B cell (primary cell): Measurements from ENCODE around the gene WDR38. TPM values are rescaled to one million over a fixed set of nuclear protein-coding genes. Genes with fewer than 3 reads are reported as not detected.

Source experiments
- ATAC-seq: fragments of 200-7000 bp; cut with Tn5 transposase; one replicate; pipeline ENCODE4 v1.10.0; 2021; ENCODE audit warnings: low read depth, mild to moderate bottlenecking, moderate number of reproducible peaks, moderate library complexity
- CTCF ChIA-PET: fragments of 350-600 bp; sonication (Branson Sonifier 250); formaldehyde crosslinking; loops from one replicate; lab custom pipeline; 2021; ENCODE audit warnings: antibody characterized with exemption, inconsistent platforms; lab: Charles Lee
- POLR2A ChIA-PET: fragments of 350-600 bp; sonication (Branson Sonifier 250); formaldehyde crosslinking; loops from one replicate; lab custom pipeline; 2021; ENCODE audit warnings: antibody characterized with exemption; lab: Charles Lee
- DNase-seq: peaks from one replicate; pipeline ENCODE4 v3.0.0; 2013
- H2AFZ ChIP-seq: 2 replicates; pipeline ENCODE4 v1.6.1; 2012; ENCODE audit warnings: mild to moderate bottlenecking, low read depth, low read length; ENCODE audit not compliant: insufficient read depth, poor library complexity, severe bottlenecking
- H3K27ac ChIP-seq, 2 donors: 1 replicate in 1 of 2; 2 replicates in 1 of 2; pipeline ENCODE4 v1.5.1; 2012 to 2013; ENCODE audit warnings: low read length in 2 of 2, mild to moderate bottlenecking in 2 of 2, moderate library complexity in 1 of 2
- H3K27me3 ChIP-seq, 4 experiments: fragments of 200-600 bp in 1 of 4; sonication (generic) in 1 of 4; replicated peaks in 1 of 4; 1 replicate in 2 of 4; 2 replicates in 2 of 4; pipeline versions ENCODE4 v1.6.1 to v1.7.0; 2013 to 2016; ENCODE audit warnings: low read length in 3 of 4, mild to moderate bottlenecking in 2 of 4, mixed read lengths in 1 of 4, moderate library complexity in 1 of 4; ENCODE audit not compliant: insufficient read depth in 4 of 4, control insufficient read depth in 3 of 4; ENCODE audit errors: control extremely low read depth in 1 of 4
- H3K36me3 ChIP-seq, 2 experiments: replicated peaks in 1 of 2; 1 replicate in 1 of 2; 2 replicates in 1 of 2; pipeline versions ENCODE4 v1.6.1 to v1.7.1; 2013; ENCODE audit warnings: low read length in 1 of 2; ENCODE audit not compliant: insufficient read depth in 2 of 2, control insufficient read depth in 1 of 2; ENCODE audit errors: control extremely low read depth in 1 of 2, extremely low read depth in 1 of 2
- H3K4me1 ChIP-seq, 2 donors: fragments of 200-600 bp in 1 of 2; sonication (generic) in 1 of 2; 1 replicate in 1 of 2; 2 replicates in 1 of 2; pipeline versions ENCODE4 v1.5.1 to v1.6.1; 2013 to 2017; ENCODE audit warnings: low read length in 2 of 2; ENCODE audit not compliant: control insufficient read depth in 2 of 2, insufficient read depth in 2 of 2
- H3K4me2 ChIP-seq: replicated peaks from 2 replicates; pipeline ENCODE3; 2012; ENCODE audit warnings: mild to moderate bottlenecking, low read depth, low read length; ENCODE audit not compliant: poor library complexity, severe bottlenecking
- H3K4me3 ChIP-seq, 5 experiments: fragments of 200-600 bp in 1 of 5; sonication (generic) in 1 of 5; 1 replicate in 3 of 5; 2 replicates in 2 of 5; pipeline versions ENCODE4 v1.5.1 to v1.7.0; 2011 to 2016; ENCODE audit warnings: low read length in 4 of 5, mild to moderate bottlenecking in 4 of 5, low read depth in 2 of 5, control low read depth in 1 of 5, moderate library complexity in 1 of 5; ENCODE audit not compliant: insufficient read depth in 1 of 5; ENCODE audit errors: control extremely low read depth in 1 of 5, extremely low read depth in 1 of 5
- H3K79me2 ChIP-seq: fragments of 200-600 bp; sonication (generic); one replicate; pipeline ENCODE4 v1.6.0; 2016; ENCODE audit warnings: low read length; ENCODE audit not compliant: control insufficient read depth, insufficient read depth
- H3K9ac ChIP-seq: fragments of 200-600 bp; sonication (generic); 2 replicates; pipeline ENCODE4 v1.6.1; 2017; ENCODE audit warnings: mild to moderate bottlenecking, low read length, moderate library complexity
- H3K9me3 ChIP-seq, 3 donors: one replicate each; pipeline versions ENCODE4 v1.6.1 to v1.7.1; 2013; ENCODE audit warnings: low read length in 2 of 3; ENCODE audit not compliant: control insufficient read depth in 2 of 3, insufficient read depth in 1 of 3; ENCODE audit errors: control extremely low read depth in 1 of 3
- H4K20me1 ChIP-seq: 2 replicates; pipeline ENCODE4 v1.6.0; 2012; ENCODE audit warnings: mild to moderate bottlenecking, low read length; ENCODE audit not compliant: insufficient read depth, control insufficient read depth, poor library complexity, severe bottlenecking
- H3K27ac Mint-ChIP-seq: one replicate; pipeline ENCODE4 v1.8.0; 2021; ENCODE audit warnings: mixed read lengths
- H3K27me3 Mint-ChIP-seq: one replicate; pipeline ENCODE4 v1.8.0; 2021; ENCODE audit warnings: mixed read lengths
- H3K4me1 Mint-ChIP-seq: one replicate; pipeline ENCODE4 v1.8.0; 2021; ENCODE audit warnings: mixed read lengths
- H3K4me3 Mint-ChIP-seq: one replicate; pipeline ENCODE4 v1.8.0; 2021; ENCODE audit warnings: mixed read lengths
- H3K9me3 Mint-ChIP-seq: one replicate; pipeline ENCODE4 v1.8.0; 2022; ENCODE audit warnings: mixed read lengths; ENCODE audit not compliant: insufficient read depth
- CTCF ChIP-seq: fragments of 200-600 bp; IDR thresholded peaks from one replicate; pipeline ENCODE4 v1.8.0; 2022; ENCODE audit warnings: antibody characterized with exemption, mild to moderate bottlenecking
- EZH2 ChIP-seq: IDR thresholded peaks from 2 replicates; pipeline ENCODE4 v1.6.1; 2012; ENCODE audit warnings: borderline replicate concordance, low read depth, mild to moderate bottlenecking, moderate library complexity, low read length; ENCODE audit not compliant: insufficient read depth, poor library complexity, severe bottlenecking
- WGBS: methylation state at CpG from one replicate; pipeline ENCODE4 v1.1.5; 2013; ENCODE audit warnings: missing lambda C conversion rate; ENCODE audit not compliant: insufficient coverage; 5-methylcytosine and 5-hydroxymethylcytosine counted together
- intact Hi-C: fragments of 100-400 bp; cut with micrococcal nuclease; formaldehyde crosslinking; loops from one replicate; pipeline ENCODE4 v1.10.0; 2022
- polyA plus RNA-seq: library from polyadenylated mRNA; depleted of rRNA; stranded (reverse); fragments of >200 nt; gene quantifications from 2 replicates; pipeline ENCODE4 v1.2.3, GENCODE V29; 2012
- total RNA-seq, 2 donors: library from RNA; stranded (reverse); fragments of 120-200 nt in 1 of 2; gene quantifications; 1 replicate in 1 of 2; 2 replicates in 1 of 2; pipeline versions ENCODE4 v1.2.3 to v1.2.4, GENCODE V29; 2013 to 2022

The WDR38 gene
- total and polyA plus RNA-seq, 2 donors (not counting 1 experiment from before 2014, with no cell fraction given) = not detected

GRCh38 chr9:124812441-124812876 is 40.8 kb upstream of the WDR38 start:
- Mint-ChIP-seq H3K4me1 (no peaks in the 10 kb centered on the region), H3K9me3 (no peaks in the 10 kb centered on the region), H3K27me3 (no peaks in the 10 kb centered on the region), H3K4me3 (no peak overlapping the region), H3K27ac (no peak overlapping the region)
- Histone ChIP-seq H3K9ac (no peak overlapping the region), H3K27ac (no peak overlapping the region), H3K4me1 (no peaks in the 10 kb centered on the region), H3K79me2 (no peaks in the 10 kb centered on the region), H3K36me3 (no peaks in the 10 kb centered on the region), H3K9me3 (no peaks in the 10 kb centered on the region), H3K4me3 (no peak overlapping the region), H2AFZ (no peak overlapping the region), H3K4me2 (no peak overlapping the region), H3K27me3 (no peaks in the 10 kb centered on the region), H4K20me1 (no peaks in the 10 kb centered on the region)
- intact Hi-C loops = no loop called here
- ChIA-PET CTCF (interaction anchor here (1.0 kb wide), 1 partner anchor 12 kb away, joined by 3 read pairs; no protein-coding TSS in a partner anchor), POLR2A (no interaction called here)
- DNase-seq = no peak
- WGBS = 92% methylated on average over 1 of the region's 6 CpGs
- no peak for TF ChIP-seq CTCF
- no peak for TF ChIP-seq EZH2
- no peak for ATAC-seq

- H3K27me3 Mint-ChIP-seq = no peaks in the 10 kb centered on the region
- WGBS = 89% methylated on average over 7 of the region's 7 CpGs
- Histone ChIP-seq H3K4me3 (no peak overlapping the region), H3K27me3 (no peaks in the 10 kb centered on the region), H4K20me1 (no peaks in the 10 kb centered on the region), H3K36me3 (no peaks in the 10 kb centered on the region), H3K9me3 (no peaks in the 10 kb centered on the region), H3K4me1 (no peaks in the 10 kb centered on the region), H3K9ac (no peak overlapping the region), H3K27ac (no peak overlapping the region), H2AFZ (no peak overlapping the region), H3K4me2 (no peak overlapping the region), H3K79me2 (no peaks in the 10 kb centered on the region)
- ChIA-PET CTCF (interaction anchor here (1.0 to 1.8 kb wide), 2 partner anchors 13 to 40 kb away, joined by 3 to 5 read pairs; partner anchors contain the start of gene WDR38), POLR2A (no interaction called here)
- intact Hi-C loops = no loop called here
- no peak for ATAC-seq
- no peaks in the 10 kb centered on the region for H3K9me3 Mint-ChIP-seq
- TF ChIP-seq EZH2 = no peak
- TF ChIP-seq CTCF = no peak
- H3K4me3 Mint-ChIP-seq = no peak overlapping the region
- DNase-seq = no peak
- H3K27ac Mint-ChIP-seq = no peak overlapping the region
- H3K4me1 Mint-ChIP-seq = no peaks in the 10 kb centered on the region
Measured at GRCh38 chr9:124813041-124813440, 40.2 kb upstream of the WDR38 start.
